Smooth muscle cell of the brain vasculature (primary cell): ENCODE measurements around the gene MBP.
A peak's percentile ranks its signal among the peaks of the same experiment; 100 is the strongest.

Experiments
- DNase-seq: peaks from one replicate; pipeline ENCODE4 v3.0.0-alpha.2; 2012; ENCODE audit warnings: low read depth, low spot score

Gene MBP

GRCh38 chr18:77132369-77133050, at the start of gene MBP:
TSS of gene MBP (minus strand) at chr18:77132783. CDS start at chr18:77105261, 27,522 bp downstream.
- no peak for DNase-seq

- DNase-seq: no peak
Measured at GRCh38 chr18:77181950-77182707, 49.5 kb upstream of the MBP start.

GRCh38 chr18:77178559-77178958, 46.0 kb upstream of the MBP start:
- DNase-seq: no peak

- no peak for DNase-seq
Measured at GRCh38 chr18:77177009-77177408, 44.4 kb upstream of the MBP start.

- DNase-seq: no peak
Measured at GRCh38 chr18:77173275-77174030, 40.9 kb upstream of the MBP start.

GRCh38 chr18:77170890-77171410, 38.4 kb upstream of the MBP start:
- DNase-seq: no peak

- no peak for DNase-seq
Measured at GRCh38 chr18:77168811-77169311, 36.3 kb upstream of the MBP start.

- DNase-seq: no peak
Measured at GRCh38 chr18:77167251-77167650, 34.7 kb upstream of the MBP start.

- no peak for DNase-seq
Measured at GRCh38 chr18:77166523-77166922, 33.9 kb upstream of the MBP start.

- peak; percentile 72 for DNase-seq
Measured at GRCh38 chr18:77165503-77166188, 33.1 kb upstream of the MBP start.

- no peak for DNase-seq
Measured at GRCh38 chr18:77164763-77165485, 32.3 kb upstream of the MBP start.

GRCh38 chr18:77164026-77164425, 31.4 kb upstream of the MBP start:
- no peak for DNase-seq

- DNase-seq: no peak
Measured at GRCh38 chr18:77162580-77162979, 30.0 kb upstream of the MBP start.

- DNase-seq: no peak
Measured at GRCh38 chr18:77161961-77162360, 29.4 kb upstream of the MBP start.

GRCh38 chr18:77161383-77161782, 28.8 kb upstream of the MBP start:
- DNase-seq: no peak

- no peak for DNase-seq
Measured at GRCh38 chr18:77160515-77160914, 27.9 kb upstream of the MBP start.

- no peak for DNase-seq
Measured at GRCh38 chr18:77157312-77157711, 24.7 kb upstream of the MBP start.

GRCh38 chr18:77155031-77155430, 22.4 kb upstream of the MBP start:
- no peak for DNase-seq

GRCh38 chr18:77153404-77153803, 20.8 kb upstream of the MBP start:
- DNase-seq: no peak

- DNase-seq: no peak
Measured at GRCh38 chr18:77151772-77152520, 19.4 kb upstream of the MBP start.
